GM21447 (cell line): Measurements from ENCODE around the gene RGS14.
"Not testable (repeated sequence)": the region's sequence is repeated elsewhere in the genome, so short reads cannot be mapped to it uniquely, and the experiment has no call there.

Experiments used
- ATAC-seq: cut with Tn5 transposase; IDR thresholded peaks from one replicate; pipeline ENCODE4 v1.9.1; 2021; ENCODE audit not compliant: unreplicated experiment

RGS14 gene

DNA sequence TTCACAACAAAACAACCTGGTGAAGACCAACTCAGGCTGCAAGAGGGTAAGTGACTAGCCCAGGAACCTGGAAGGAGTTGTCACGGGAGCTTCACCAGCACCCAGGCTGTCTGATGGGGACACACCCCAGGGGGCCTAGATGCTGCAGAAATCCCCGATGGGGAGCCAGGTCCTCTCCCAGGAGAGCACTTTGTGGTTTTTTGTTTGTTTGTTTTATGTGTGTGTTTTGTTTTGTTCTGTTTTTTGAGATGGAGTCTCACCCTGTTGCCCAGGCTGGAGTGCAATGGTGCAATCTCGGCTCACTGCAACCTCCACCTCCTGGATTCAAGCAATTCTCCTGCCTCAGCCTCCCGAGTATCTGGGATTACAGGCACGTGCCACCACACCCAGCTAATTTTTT, 17.8 kb downstream of the RGS14 start:
- ATAC-seq = not testable (repeated sequence)

- ATAC-seq = no peak
These were observed 18.4 kb downstream of the RGS14 start for GRCh38 chr5:177376107-177376506.

DNA sequence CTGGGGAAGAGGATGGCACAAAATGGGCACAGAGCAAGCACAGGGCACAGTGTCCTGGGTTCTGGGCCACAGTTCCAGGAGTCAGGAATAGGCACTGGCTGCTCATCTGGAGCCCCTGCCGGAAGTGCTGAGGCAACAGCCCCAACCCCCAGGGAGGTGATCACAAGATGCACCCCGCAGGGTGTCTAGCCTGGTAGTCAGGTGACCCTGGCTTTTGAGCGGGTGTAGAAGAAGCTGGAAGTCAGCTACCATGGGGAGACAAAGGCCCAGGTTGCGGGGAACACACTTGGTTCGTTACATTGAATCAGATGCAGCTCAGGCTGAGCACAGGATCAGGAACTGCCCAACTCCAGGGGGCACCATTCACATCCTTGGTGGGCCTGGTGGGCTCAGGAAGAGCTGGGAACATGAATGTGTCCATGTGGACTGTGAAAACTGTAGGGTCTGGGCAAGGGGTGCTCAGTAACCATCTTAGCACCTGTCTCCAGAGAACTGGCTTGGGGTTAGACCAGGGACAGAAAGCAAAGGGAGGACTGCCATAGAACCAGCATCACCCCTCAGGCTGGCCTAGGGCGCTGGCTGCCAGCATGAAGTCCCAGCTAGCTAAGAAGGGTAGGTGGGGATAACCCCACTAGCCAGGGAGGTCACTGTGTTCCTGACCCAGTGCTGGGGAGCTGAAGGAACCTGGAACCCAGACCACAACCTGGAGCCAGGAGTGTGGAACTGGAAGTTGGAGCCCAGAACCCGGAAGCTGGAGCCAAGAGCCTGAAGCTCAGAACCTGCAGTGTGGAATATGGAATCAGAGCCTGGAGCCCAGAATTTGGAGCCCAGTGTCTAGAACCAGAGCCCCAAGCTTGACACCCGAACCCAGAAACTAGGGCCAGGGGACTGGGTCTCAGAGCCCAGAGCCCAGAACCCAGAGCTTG, 20.4 kb downstream of the RGS14 start:
- no peak for ATAC-seq

DNA sequence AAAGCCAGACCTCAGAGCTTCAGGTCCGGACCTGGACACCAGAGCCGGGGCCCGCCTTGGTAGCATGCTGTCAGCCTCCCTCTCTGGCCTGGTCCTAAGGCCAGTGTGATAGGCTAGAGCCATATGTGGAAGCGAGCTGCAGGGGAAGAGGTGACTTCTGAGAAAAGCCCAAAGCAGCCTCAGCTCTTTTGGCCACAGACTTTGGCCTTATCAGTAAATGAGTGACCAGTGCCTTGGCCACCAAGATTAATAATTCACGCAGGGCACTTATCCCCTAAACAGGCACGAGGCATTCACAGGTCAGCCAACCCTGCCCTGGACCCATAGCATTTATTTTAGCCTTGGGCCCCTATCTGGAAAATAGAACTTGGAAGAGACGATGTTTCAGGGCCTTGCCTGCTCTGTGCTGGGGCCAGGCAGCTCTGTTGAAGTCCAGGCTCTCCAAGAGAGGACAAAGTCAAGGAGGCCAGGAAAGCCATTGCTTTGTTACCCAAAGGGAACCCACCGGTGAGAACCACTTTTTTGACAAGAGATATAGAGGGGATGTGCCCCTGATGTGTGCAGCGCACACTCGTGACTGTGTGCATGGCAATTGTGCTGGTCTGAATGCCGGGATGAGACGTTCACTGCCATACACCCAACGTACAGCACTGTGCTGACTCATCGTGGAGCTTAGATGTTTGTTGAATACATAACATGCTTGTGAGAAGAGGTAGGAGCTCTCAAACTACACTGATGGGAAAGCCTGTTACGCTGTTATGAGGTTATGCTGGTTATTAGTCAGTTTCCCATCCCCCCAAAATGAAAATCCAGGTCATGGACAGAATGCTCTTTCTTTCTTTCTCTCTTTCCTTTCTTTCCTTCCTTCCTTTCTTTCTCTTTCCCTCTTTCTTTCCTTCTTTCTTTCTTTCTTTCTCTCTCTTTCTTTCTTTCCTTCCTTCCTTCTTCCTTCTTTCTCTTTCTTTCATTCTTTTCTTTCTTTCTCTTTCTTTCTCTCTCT, 21.5 kb downstream of the RGS14 start:
- peak; percentile 67 for ATAC-seq

- ATAC-seq = no peak
These were observed 23.0 kb downstream of the RGS14 start for GRCh38 chr5:177380805-177381126.

GRCh38 chr5:177382423-177383029, 24.8 kb downstream of the RGS14 start:
- ATAC-seq = no peak

DNA sequence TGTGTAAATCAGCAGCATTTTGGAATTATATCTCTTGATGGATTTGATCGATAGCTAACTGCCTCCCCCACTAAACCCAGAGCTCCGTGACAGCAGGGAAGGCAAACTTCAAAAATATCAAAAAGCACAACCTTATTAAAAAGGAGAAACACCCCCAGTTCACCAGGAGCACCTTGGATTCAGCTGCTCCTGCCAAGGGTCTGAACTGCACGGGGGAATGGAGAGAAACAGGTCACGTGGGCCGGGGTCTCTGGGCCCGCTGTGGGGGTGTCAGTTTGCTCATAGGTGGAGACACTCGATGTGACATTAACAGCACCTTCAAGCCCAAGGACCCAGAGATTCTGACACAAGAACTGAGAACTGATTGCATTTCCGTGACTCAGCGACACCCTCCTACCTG, 25.5 kb downstream of the RGS14 start:
- ATAC-seq = no peak

GRCh38 chr5:177384134-177384533, 26.4 kb downstream of the RGS14 start, which contains the start of gene SLC34A1:
Gene SLC34A1, plus strand, starts transcription at chr5:177384434. Its CDS starts 1,308 bp downstream, at chr5:177385742.
- no peak for ATAC-seq

DNA sequence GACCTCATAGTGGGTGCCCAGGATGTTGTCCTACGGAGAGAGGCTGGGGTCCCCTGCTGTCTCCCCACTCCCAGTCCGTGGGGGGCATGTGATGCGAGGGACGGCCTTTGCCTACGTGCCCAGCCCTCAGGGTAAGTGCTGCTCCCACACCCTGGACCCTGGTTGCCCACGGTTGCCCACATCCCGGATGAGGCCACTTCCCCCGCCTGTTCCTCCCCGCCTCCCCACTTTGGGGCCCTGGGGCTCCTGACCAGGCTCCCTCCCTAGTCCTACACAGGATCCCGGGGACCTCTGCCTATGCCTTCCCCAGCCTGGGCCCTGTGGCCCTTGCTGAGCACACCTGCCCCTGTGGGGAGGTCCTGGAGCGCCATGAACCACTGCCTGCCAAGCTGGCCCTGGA, 28.0 kb downstream of the RGS14 start:
- no peak for ATAC-seq

DNA sequence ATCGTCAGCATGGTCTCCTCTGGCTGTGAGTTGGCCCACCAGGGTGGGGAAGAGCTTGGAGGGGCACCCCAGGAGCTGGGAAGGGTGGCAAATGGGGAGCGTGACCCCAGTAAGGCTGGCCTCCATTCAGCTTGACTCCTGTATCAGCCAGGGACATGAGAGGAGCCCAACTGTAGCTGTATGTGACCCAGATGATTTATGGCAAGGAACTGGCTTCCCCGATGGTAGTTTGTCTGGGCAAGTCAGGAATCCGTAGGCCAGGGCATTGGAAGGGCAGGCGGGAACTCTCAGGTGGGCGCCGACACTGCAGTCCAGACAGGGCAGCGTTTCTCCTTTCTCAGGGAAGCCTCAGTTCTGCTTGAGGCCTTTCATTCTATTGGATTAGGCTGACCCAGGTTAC, 28.8 kb downstream of the RGS14 start:
- ATAC-seq = no peak

GRCh38 chr5:177387405-177387804, 29.7 kb downstream of the RGS14 start:
- ATAC-seq = no peak

DNA sequence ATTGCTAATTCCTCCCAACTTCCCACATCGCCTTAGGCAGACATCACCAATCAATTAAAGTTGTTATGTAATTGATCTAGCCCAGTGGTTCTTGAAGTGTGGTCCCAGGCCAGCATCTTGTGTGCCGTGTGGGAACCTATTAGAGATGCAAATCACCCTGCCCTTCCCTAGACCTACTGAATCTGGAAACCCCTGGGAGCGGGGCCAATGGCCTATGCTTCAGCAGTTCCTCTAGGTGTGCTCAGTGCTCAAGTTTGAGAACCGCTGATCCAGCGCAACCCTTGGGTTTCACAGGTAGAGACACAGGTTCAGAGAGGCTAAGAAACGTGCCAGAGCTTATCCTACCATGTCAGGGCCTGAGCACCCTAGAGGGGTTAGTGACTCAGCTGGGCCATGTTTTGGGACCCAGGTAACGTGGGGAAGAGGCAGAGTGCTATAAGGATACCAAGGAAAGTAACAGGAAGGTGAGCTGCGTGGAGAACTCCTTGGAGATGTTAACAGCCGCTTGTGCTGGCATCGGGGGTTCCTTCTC, 30.9 kb downstream of the RGS14 start:
- no peak for ATAC-seq

- ATAC-seq = peak; percentile 38
These were observed 31.8 kb downstream of the RGS14 start for GRCh38 chr5:177389241-177390169.

- ATAC-seq = peak; percentile 61
These were observed 32.9 kb downstream of the RGS14 start for GRCh38 chr5:177390363-177391300.

GRCh38 chr5:177392765-177393164, 35.0 kb downstream of the RGS14 start:
- no peak for ATAC-seq

DNA sequence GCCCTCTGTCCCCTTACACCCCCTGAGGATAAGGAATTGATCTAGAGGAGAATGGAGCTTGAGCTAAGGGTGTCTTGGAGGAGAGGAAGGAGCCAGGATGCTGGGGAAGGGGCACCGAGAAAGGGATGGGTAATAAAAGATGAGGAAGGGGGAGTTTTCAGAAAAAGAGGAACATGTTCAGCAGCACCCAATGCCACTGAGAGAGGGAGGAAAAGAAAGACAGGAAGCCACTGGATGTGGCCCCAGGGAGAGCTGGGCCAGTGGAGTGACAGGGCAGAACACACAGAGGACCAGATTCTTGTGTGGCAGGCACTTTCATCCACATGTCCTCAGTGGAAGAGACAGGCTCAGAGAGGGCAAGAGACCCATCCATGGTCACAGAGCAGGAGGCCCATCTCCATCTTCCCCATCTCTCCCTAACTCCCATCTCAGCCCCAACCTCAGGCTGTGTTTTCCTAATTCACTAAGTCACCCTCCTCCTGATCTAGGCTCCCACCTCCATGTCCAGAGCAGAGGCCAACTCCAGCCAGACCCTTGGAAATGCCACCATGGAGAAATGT, 35.6 kb downstream of the RGS14 start:
- ATAC-seq = no peak

DNA sequence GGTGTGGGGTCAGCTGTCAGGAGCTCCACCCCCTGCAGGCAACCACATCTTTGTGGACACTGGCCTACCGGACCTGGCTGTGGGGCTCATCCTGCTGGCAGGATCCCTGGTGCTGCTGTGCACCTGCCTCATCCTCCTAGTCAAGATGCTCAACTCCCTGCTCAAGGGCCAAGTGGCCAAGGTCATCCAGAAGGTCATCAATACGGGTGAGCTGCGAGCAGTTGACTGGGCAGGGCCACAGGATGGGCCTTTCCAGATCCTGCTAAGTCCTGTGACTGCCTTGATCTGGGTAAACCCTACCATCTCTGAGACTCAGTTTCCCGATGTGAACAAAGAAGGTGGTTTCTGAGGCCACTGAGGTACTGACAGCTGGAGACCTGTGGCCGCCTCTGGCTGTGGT, 36.3 kb downstream of the RGS14 start:
- ATAC-seq = no peak

GRCh38 chr5:177396078-177396477, 38.4 kb downstream of the RGS14 start:
- no peak for ATAC-seq
